Activated naive CD8-positive, alpha-beta T cell treated with anti-CD3 and anti-CD28 coated beads, Interleukin-2, amount 10 ng/mL, durations not matched to agents 7 days and 5 days (primary cell): Measurements from ENCODE around the gene HADH. TPM values are rescaled to one million over a fixed set of nuclear protein-coding genes. Genes with fewer than 3 reads are reported as not detected.

Source experiments
- ATAC-seq: fragments of 150-1000 bp; cut with Tn5 transposase; one replicate; pipeline ENCODE4 v1.10.0; 2021; ENCODE audit warnings: low read depth, moderate library complexity
- POLR2A ChIA-PET: fragments of 350-600 bp; sonication (Branson Sonifier 250); formaldehyde crosslinking; loops from one replicate; lab custom pipeline; 2021; ENCODE audit warnings: antibody characterized with exemption; lab: Charles Lee
- DNase-seq: peaks from one replicate; pipeline ENCODE4 v3.0.0; 2021
- H3K27ac Mint-ChIP-seq: one replicate; pipeline ENCODE4 v1.8.0; 2022; ENCODE audit warnings: mild to moderate bottlenecking, mixed read lengths
- H3K27me3 Mint-ChIP-seq: one replicate; pipeline ENCODE4 v1.8.0; 2022; ENCODE audit warnings: mild to moderate bottlenecking, moderate library complexity, mixed read lengths
- H3K36me3 Mint-ChIP-seq: one replicate; pipeline ENCODE4 v1.8.0; 2021; ENCODE audit warnings: mild to moderate bottlenecking, mixed read lengths
- H3K4me1 Mint-ChIP-seq: one replicate; pipeline ENCODE4 v1.8.0; 2021; ENCODE audit warnings: mixed read lengths
- H3K4me3 Mint-ChIP-seq: one replicate; pipeline ENCODE4 v1.8.0; 2022; ENCODE audit warnings: mild to moderate bottlenecking, moderate library complexity, mixed read lengths
- H3K9me3 Mint-ChIP-seq: one replicate; pipeline ENCODE4 v1.8.0; 2021; ENCODE audit warnings: mixed read lengths
- total RNA-seq, 2 experiments: library from RNA; stranded (reverse); gene quantifications; one replicate each; pipeline ENCODE4 v1.2.3, GENCODE V29; 2021

Gene HADH
- total RNA-seq, 2 experiments from 2014 or later: 45.3 to 46.6 TPM

DNA sequence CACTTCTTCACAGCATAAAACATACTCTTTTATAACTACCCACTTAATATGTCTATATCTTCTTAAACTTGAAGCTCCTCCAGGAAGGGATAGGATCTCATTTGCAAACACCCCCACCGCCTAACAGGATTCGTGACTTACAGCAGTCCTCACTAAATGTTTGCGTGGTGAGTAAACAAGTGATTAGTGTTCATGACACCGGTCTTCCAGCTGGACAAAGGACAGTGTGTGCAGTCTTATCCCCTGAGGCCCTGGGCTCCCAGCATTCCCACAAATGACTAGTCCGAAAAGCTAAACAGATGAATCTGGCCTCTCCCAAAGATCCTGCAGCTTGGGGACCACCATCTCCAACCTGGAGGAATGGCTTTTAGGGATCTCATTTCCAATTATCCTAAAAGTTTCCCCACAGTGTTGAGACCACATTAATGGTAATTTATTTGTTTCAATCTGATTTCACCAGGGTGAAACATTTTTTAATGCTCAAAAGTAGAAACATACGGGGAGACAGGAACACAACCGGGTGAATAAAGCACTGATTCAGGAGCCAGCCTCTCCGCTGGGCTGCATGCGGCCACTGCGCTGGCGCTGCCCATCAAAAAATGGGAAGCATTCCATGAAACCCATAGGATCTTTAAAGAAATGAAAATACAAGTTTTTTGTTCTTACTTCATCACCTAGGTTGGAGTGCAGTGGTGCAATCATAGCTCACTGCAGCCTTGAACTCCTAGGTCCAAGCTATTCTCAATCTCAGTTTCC, 69.2 kb downstream of the HADH start:
- peaks cover 35% of the 10 kb centered on the region for H3K4me1 Mint-ChIP-seq
- ATAC-seq (no peak), DNase-seq (no peak)
- H3K27ac Mint-ChIP-seq: no peak overlapping the region
- POLR2A ChIA-PET: interaction anchor here (1.0 to 1.2 kb wide), 3 partner anchors 8 to 23 kb away, joined by 4 to 7 read pairs (median 5); no protein-coding TSS in a partner anchor
- no peaks in the 10 kb centered on the region for H3K27me3 Mint-ChIP-seq
- no peaks in the 10 kb centered on the region for H3K9me3 Mint-ChIP-seq
- H3K36me3 Mint-ChIP-seq: peaks cover 39% of the 10 kb centered on the region
- H3K4me3 Mint-ChIP-seq: no peak overlapping the region

DNA sequence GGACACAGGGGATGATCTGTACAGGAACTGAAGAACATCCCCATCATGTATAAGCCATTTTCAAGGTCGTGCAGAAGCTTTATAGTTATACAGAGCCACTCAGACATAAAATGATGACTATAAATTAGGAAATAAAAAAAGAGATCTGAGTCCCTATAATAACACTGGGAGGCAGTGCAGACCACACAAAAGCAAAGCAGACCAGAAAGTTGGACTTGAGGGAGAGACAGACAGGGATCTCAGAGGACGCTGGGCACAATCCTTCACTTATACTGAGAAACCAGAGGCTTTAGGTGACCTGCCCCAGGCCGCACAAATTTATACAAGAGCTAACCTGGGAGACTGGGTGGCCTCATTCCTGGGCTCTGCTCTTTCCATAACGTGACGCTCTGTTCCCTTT, 70.5 kb downstream of the HADH start:
- DNase-seq (no peak), ATAC-seq (no peak)
- Mint-ChIP-seq H3K4me3 (no peak overlapping the region), H3K27ac (no peak overlapping the region), H3K27me3 (no peaks in the 10 kb centered on the region), H3K9me3 (no peaks in the 10 kb centered on the region), H3K36me3 (peaks cover 42% of the 10 kb centered on the region), H3K4me1 (peaks cover 36% of the 10 kb centered on the region)
- POLR2A ChIA-PET: interaction anchor here (1.0 kb wide), 1 partner anchor 9 kb away, joined by 7 read pairs; no protein-coding TSS in a partner anchor

DNA sequence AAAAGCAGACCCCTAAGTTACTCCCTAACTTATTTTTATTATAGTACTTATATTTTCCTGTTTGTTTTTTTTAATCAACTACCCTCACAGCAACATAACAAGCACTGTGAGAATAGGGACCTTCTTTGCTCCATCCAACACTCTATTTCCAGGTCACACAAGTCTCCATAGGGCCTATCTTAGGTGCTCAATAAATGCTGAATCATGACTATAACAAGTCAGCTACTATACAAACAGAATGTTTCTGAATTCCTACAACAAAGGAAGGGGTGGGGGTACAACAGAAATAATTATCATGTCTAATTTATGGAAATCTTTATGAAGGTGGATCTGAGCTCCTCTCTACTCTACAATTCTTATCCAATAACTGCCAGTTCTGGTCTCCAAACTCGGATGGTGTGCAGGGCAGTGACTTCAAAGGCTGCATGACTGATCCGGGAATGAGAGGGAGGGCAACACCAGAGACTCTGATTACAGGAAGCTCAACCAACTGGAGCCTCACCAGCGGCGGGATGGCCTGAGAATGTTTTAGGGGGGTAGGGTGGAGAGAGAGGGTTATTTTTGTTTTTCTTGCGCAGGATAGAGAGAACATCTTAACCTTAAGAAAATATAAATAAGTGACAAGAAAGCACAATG, 71.1 kb downstream of the HADH start:
- no peaks in the 10 kb centered on the region for H3K9me3 Mint-ChIP-seq
- POLR2A ChIA-PET: no interaction called here
- no peak for ATAC-seq
- H3K4me3 Mint-ChIP-seq: no peak overlapping the region
- peaks cover 43% of the 10 kb centered on the region for H3K36me3 Mint-ChIP-seq
- H3K27me3 Mint-ChIP-seq: no peaks in the 10 kb centered on the region
- no peak for DNase-seq
- peak overlapping the region; percentile 74 for H3K27ac Mint-ChIP-seq
- H3K4me1 Mint-ChIP-seq: peaks cover 34% of the 10 kb centered on the region

DNA sequence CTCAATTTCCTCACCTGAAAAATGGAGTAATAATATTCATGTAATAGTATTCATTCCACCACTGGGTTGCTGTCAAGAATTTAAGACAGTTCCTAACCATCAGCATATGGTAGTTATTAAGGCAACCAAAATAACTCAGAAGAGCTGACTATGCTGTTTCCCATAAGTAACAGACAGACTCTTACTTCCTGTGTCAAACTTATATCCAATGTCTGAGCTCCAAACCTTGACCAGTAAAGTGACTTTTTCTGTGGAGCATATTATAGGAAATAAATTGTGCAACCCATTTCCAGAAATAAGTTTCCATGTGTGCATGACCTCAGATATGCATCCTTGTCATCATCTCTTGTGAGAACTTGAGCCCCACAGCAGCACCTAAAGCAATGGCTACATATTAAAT, 78.8 kb downstream of the HADH start:
- Mint-ChIP-seq H3K36me3 (peaks cover 54% of the 10 kb centered on the region), H3K9me3 (no peaks in the 10 kb centered on the region), H3K27ac (no peak overlapping the region), H3K4me3 (no peak overlapping the region), H3K27me3 (no peaks in the 10 kb centered on the region), H3K4me1 (peaks cover 51% of the 10 kb centered on the region)
- POLR2A ChIA-PET: interaction anchor here (0.6 to 1.4 kb wide), 2 partner anchors 44 to 399 kb away, joined by 3 read pairs; no protein-coding TSS in a partner anchor
- no peak for DNase-seq
- ATAC-seq: no peak

DNA sequence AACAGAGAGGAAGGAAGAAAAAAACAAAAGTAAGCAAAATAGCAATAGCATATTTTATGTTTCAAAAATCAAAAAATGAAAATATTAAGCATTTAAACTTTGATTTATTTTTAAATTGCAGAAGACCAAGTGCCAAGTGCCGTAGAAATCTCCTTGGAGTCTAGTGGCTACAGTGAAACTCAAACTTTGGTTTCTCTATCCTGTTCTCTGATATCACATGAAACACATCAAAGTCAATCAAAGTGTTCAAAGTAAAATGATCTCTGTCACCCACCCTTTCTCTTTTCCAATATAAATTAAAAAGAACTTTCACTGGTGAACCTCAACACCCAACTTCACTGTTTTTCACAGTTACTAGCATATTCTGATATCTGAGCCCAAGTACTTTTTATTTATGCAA, 81.1 kb downstream of the HADH start:
- Mint-ChIP-seq H3K27me3 (no peaks in the 10 kb centered on the region), H3K4me1 (peaks cover 50% of the 10 kb centered on the region), H3K9me3 (no peaks in the 10 kb centered on the region), H3K36me3 (peaks cover 56% of the 10 kb centered on the region), H3K27ac (peak overlapping the region; percentile 80), H3K4me3 (peak overlapping the region; percentile 58)
- POLR2A ChIA-PET: interaction anchor here (0.8 to 1.6 kb wide), 2 partner anchors 12 to 47 kb away, joined by 3 to 4 read pairs; no protein-coding TSS in a partner anchor
- ATAC-seq (peak; percentile 37), DNase-seq (no peak)

DNA sequence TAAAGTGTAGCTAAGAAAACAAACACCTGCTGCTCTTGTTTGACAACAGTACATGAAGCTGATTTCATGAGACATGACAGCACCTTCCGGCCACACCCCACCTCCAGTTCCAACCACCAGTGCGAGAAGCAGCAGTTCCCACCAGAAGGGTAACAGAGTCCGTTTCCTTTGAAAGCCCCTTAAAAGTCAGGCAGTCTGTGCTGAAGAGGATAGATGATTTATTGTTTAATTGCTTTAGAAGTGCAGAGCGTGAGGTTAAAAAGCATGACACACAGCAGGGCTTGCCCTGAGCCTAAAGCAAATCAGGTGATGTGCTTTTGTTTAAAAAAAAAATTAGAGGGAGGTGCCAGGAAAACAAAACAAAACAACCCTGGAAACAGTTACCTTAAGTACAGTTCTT, 82.6 kb downstream of the HADH start:
- Mint-ChIP-seq H3K27me3 (no peaks in the 10 kb centered on the region), H3K4me1 (peaks cover 45% of the 10 kb centered on the region), H3K36me3 (peaks cover 52% of the 10 kb centered on the region), H3K9me3 (no peaks in the 10 kb centered on the region), H3K27ac (peak overlapping the region; percentile 88), H3K4me3 (peak overlapping the region; percentile 73)
- DNase-seq (peak; percentile 69), ATAC-seq (peak; percentile 87)
- POLR2A ChIA-PET: interaction anchor here (0.6 to 1.9 kb wide), 11 partner anchors 29 to 701 kb away, joined by 3 to 8 read pairs (median 4); no protein-coding TSS in a partner anchor

DNA sequence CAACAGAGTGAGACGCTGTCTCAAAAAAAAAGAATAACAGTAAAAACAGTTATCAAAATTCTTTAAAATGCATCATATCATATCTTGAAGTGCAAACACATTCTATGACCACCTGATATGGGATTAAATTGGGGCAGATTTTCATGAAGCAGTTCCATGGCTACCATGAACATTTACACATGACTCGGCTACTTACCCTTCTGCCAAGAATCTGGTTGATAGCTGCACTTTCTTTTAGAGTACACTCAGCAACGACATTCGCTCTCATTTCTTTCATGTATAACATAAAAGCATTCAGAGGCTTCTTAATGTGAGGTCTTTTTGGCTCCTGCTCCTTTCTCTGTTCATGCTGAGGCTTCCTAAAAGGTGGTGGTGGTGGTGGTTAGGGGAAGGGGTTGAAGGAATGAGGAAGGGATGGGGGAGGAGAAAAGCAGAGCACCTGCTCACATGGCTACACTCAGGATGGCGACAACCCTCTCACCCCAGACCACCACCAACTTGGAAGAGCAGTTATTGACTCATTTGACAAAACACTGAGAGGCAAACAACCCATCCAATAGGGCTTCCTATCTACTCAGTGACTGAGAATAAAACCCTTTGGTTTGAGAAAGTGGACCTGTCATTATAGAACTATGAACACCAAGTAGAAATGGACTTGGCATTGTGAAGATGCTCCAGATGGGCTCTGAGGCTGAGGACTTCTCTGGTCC, 88.5 kb downstream of the HADH start:
- Mint-ChIP-seq H3K4me3 (no peak overlapping the region), H3K27ac (peak overlapping the region; percentile 87), H3K27me3 (no peaks in the 10 kb centered on the region), H3K9me3 (no peaks in the 10 kb centered on the region), H3K36me3 (peaks cover 61% of the 10 kb centered on the region), H3K4me1 (peaks cover 47% of the 10 kb centered on the region)
- no peak for DNase-seq
- POLR2A ChIA-PET: interaction anchor here (0.8 kb wide), 1 partner anchor 29 kb away, joined by 3 read pairs; no protein-coding TSS in a partner anchor
- no peak for ATAC-seq

DNA sequence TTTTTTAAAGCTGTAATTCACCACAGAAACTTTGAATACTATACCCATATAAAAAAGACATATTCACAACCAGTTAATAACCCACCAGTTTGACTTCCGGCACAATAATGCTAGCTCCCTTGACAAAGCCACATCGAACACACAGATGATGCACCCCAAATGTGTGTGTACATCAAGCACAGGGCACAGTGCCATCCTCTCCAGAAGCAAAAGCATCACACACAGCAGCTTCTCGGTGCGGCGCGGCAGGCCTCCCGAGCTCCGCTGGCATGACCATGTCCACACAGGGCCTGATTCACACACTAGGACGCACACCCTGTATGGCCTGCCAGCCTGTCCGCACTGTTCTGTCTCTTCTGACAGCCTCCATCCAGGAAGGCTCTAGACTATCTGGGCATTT, 91.1 kb downstream of the HADH start:
- peaks cover 46% of the 10 kb centered on the region for H3K4me1 Mint-ChIP-seq
- H3K27me3 Mint-ChIP-seq: no peaks in the 10 kb centered on the region
- H3K4me3 Mint-ChIP-seq: peak overlapping the region; percentile 80
- H3K9me3 Mint-ChIP-seq: no peaks in the 10 kb centered on the region
- peak overlapping the region; percentile 92 for H3K27ac Mint-ChIP-seq
- H3K36me3 Mint-ChIP-seq: peaks cover 60% of the 10 kb centered on the region
- ATAC-seq: peak; percentile 73
- POLR2A ChIA-PET: interaction anchor here (0.6 to 2.0 kb wide), 9 partner anchors 13 to 92 kb away, joined by 3 to 10 read pairs (median 4); no protein-coding TSS in a partner anchor
- DNase-seq: peak; percentile 57

DNA sequence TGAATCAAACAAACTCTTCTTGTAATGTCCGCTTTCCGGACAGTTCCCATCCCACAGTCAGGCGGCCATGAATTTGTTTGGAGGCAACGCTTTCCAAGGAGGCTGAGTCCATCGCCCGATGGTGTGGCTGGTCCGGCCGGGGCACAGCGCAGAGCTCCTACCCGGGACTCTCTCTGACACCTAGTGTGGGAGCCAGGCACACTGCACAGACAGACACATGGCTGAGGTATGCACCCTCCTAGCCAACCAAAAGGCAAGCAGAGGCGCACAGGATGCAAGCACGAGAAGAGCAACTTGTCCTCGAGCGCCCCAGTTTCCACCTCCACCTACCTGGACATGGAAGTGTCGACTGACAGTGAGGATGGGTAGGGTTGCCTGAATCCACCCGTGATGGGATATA, 91.6 kb downstream of the HADH start:
- POLR2A ChIA-PET: interaction anchor here (0.6 to 2.0 kb wide), 5 partner anchors 17 to 91 kb away, joined by 3 to 9 read pairs (median 6); no protein-coding TSS in a partner anchor
- Mint-ChIP-seq H3K9me3 (no peaks in the 10 kb centered on the region), H3K4me1 (peaks cover 47% of the 10 kb centered on the region), H3K27me3 (no peaks in the 10 kb centered on the region), H3K36me3 (peaks cover 62% of the 10 kb centered on the region), H3K27ac (peak overlapping the region; percentile 92), H3K4me3 (peak overlapping the region; percentile 80)
- DNase-seq: peak; percentile 52
- peak; percentile 70 for ATAC-seq

Other genes starting within 250 kb of the HADH start
- not detected for gene SGMS2, start 165.0 kb upstream of the HADH start, total RNA-seq
- 1 to 10 TPM; 5.3 to 5.4 TPM for gene CYP2U1, start 58.3 kb upstream of the HADH start, total RNA-seq
- gene LEF1, start 179.0 kb downstream of the HADH start, total RNA-seq: 100 to 1,000 TPM; 281 to 309 TPM